RKO (cell line): ENCODE measurements around the gene PPP1R9A.

Experiments
- DNase-seq: peaks from one replicate; pipeline ENCODE4 v3.0.0-alpha.2; 2016; ENCODE audit warnings: low spot score

PPP1R9A gene

GRCh38 chr7:94907026-94907810, at the start of gene PPP1R9A:
TSS of gene PPP1R9A (plus strand) at chr7:94907594. CDS start at chr7:94910114, 2,520 bp downstream.
- DNase-seq: peak; percentile 82

GRCh38 chr7:94871132-94871531, 36.3 kb upstream of the PPP1R9A start:
- DNase-seq: no peak

- no peak for DNase-seq
Observed at GRCh38 chr7:94873239-94873638, 34.2 kb upstream of the PPP1R9A start.

GRCh38 chr7:94874036-94874785, 33.2 kb upstream of the PPP1R9A start:
- no peak for DNase-seq

- no peak for DNase-seq
Observed at GRCh38 chr7:94875201-94875600, 32.2 kb upstream of the PPP1R9A start.

- DNase-seq: no peak
Observed at GRCh38 chr7:94877731-94878670, 29.4 kb upstream of the PPP1R9A start.

- no peak for DNase-seq
Observed at GRCh38 chr7:94882891-94883290, 24.5 kb upstream of the PPP1R9A start.

GRCh38 chr7:94883616-94884015, 23.8 kb upstream of the PPP1R9A start:
- DNase-seq: no peak

GRCh38 chr7:94888551-94888950, 18.8 kb upstream of the PPP1R9A start:
- DNase-seq: no peak

- DNase-seq: no peak
Observed at GRCh38 chr7:94888995-94889523, 18.3 kb upstream of the PPP1R9A start.

GRCh38 chr7:94890216-94890615, 17.2 kb upstream of the PPP1R9A start:
- DNase-seq: no peak

GRCh38 chr7:94893661-94894060, 13.7 kb upstream of the PPP1R9A start:
- no peak for DNase-seq

GRCh38 chr7:94897541-94897940, 9.9 kb upstream of the PPP1R9A start:
- DNase-seq: no peak

GRCh38 chr7:94898340-94898739, 9.1 kb upstream of the PPP1R9A start:
- no peak for DNase-seq

GRCh38 chr7:94901981-94902380, 5.4 kb upstream of the PPP1R9A start:
- DNase-seq: no peak

GRCh38 chr7:94903971-94904370, 3.4 kb upstream of the PPP1R9A start:
- DNase-seq: no peak

- no peak for DNase-seq
Observed at GRCh38 chr7:94904982-94905381, 2.4 kb upstream of the PPP1R9A start.

- DNase-seq: no peak
Observed at GRCh38 chr7:94906065-94906851, 1.1 kb upstream of the PPP1R9A start.

GRCh38 chr7:94907811-94908322, 473 bp downstream of the PPP1R9A start:
- DNase-seq: no peak

GRCh38 chr7:94908323-94909178, 1.2 kb downstream of the PPP1R9A start:
- DNase-seq: peak; percentile 67
